ENCODE measurements around the gene MGLL. TPM values are rescaled to one million over a fixed set of nuclear protein-coding genes. Genes with fewer than 3 reads are reported as not detected.

Gene MGLL
- total and polyA plus RNA-seq, 9 of the 15 experiments (the other 6 are each of a cell fraction or from before 2014, with no cell fraction given) = 0.12 to 0.32 (median 0.18) TPM; not detected in 6

GRCh38 chr3:127729556-127730056, 92.7 kb downstream of the MGLL start (continued):
- TF ChIP-seq ZBTB11 (CRISPR knock-in tag; IDR thresholded peaks at IDR 0.05) = no peak
- no peak for TF ChIP-seq MYC (IDR thresholded peaks at IDR 0.05; ENCODE audit: low read depth, low read length)
- no peak for TF ChIP-seq MYC (CRISPR knock-in tag; IDR thresholded peaks at IDR 0.05; ENCODE audit: borderline replicate concordance, low read depth)
- TF ChIP-seq ZC3H8 (IDR thresholded peaks at IDR 0.05) = no peak
- no peak for TF ChIP-seq CHAMP1 (IDR thresholded peaks at IDR 0.05)
- TF ChIP-seq CREM (IDR thresholded peaks at IDR 0.05; ENCODE audit: low read depth) = no peak
- TF ChIP-seq, protein P1, sequence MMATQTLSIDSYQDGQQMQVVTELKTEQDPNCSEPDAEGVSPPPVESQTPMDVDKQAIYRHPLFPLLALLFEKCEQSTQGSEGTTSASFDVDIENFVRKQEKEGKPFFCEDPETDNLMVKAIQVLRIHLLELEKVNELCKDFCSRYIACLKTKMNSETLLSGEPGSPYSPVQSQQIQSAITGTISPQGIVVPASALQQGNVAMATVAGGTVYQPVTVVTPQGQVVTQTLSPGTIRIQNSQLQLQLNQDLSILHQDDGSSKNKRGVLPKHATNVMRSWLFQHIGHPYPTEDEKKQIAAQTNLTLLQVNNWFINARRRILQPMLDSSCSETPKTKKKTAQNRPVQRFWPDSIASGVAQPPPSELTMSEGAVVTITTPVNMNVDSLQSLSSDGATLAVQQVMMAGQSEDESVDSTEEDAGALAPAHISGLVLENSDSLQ (IDR thresholded peaks at IDR 0.05) = no peak
